Retinal pigment epithelial cell (primary cell): Measurements from ENCODE around the gene HBG1.
"Not testable (repeated sequence)": the region's sequence is repeated elsewhere in the genome, so short reads cannot be mapped to it uniquely, and the experiment has no call there.

ENCODE experiments used
- DNase-seq: peaks from one replicate; pipeline ENCODE4 v3.0.0-alpha.2; 2010; ENCODE audit warnings: low read depth
- H3K4me3 ChIP-seq: 2 replicates; pipeline ENCODE4 v1.5.1; 2011; ENCODE audit warnings: mild to moderate bottlenecking, low read length, control low read depth, moderate library complexity
- CTCF ChIP-seq: conservative IDR thresholded peaks from 2 replicates; pipeline ENCODE4 v1.5.1; 2011; ENCODE audit warnings: low read depth, low read length, control low read depth, inconsistent platforms

HBG1 gene

GRCh38 chr11:5266609-5267008 lies 17.0 kb upstream of the HBG1 start:
- no peak for DNase-seq

GRCh38 chr11:5265832-5266231 lies 16.2 kb upstream of the HBG1 start:
- TF ChIP-seq CTCF, result no peak
- H3K4me3 ChIP-seq, result no peak overlapping the region
- DNase-seq, result no peak

More at GRCh38 chr11:5266609-5267008, 17.0 kb upstream of the HBG1 start:
- no peak for TF ChIP-seq CTCF
- H3K4me3 ChIP-seq, result no peak overlapping the region

GRCh38 chr11:5258543-5259262 lies 9.0 kb upstream of the HBG1 start:
- H3K4me3 ChIP-seq, result no peak overlapping the region
- no peak for TF ChIP-seq CTCF
- no peak for DNase-seq

- no peak overlapping the region for H3K4me3 ChIP-seq
- TF ChIP-seq CTCF, result no peak
- no peak for DNase-seq
These were observed 7.6 kb upstream of the HBG1 start for GRCh38 chr11:5257296-5257695.

- not testable (repeated sequence) for H3K4me3 ChIP-seq
These were observed 5.2 kb upstream of the HBG1 start, which contains the start of gene HBG2 for GRCh38 chr11:5254646-5255413. HBG2 (minus strand) TSS chr11:5254781; CDS start chr11:5254728, 53 bp downstream.

GRCh38 chr11:5254023-5254422 lies 4.4 kb upstream of the HBG1 start:
- DNase-seq, H3K4me3 ChIP-seq: not testable (repeated sequence)

More at GRCh38 chr11:5254646-5255413, 5.2 kb upstream of the HBG1 start, which contains the start of gene HBG2:
- DNase-seq, result not testable (repeated sequence)

GRCh38 chr11:5253440-5253839 lies 3.8 kb upstream of the HBG1 start:
- DNase-seq, H3K4me3 ChIP-seq: not testable (repeated sequence)

- no peak overlapping the region for H3K4me3 ChIP-seq
- TF ChIP-seq CTCF, result no peak
- no peak for DNase-seq
These were observed 3.2 kb upstream of the HBG1 start for GRCh38 chr11:5252919-5253265.
